Psoas muscle (tissue), 8 donors: ENCODE results near the gene SLC25A43. TPM values are rescaled to one million over a fixed set of nuclear protein-coding genes. Genes with fewer than 3 reads are reported as not detected.
A peak's percentile ranks its signal among the peaks of the same experiment; 100 is the strongest.

Source experiments
- ATAC-seq, 4 donors: fragments of 200-7000 bp; cut with Tn5 transposase; one replicate each; pipeline ENCODE4 v1.9.1; 2020; ENCODE audit warnings: moderate library complexity in 3 of 4, mild to moderate bottlenecking in 2 of 4
- DNase-seq, 2 donors: peaks; one replicate each; pipeline ENCODE4 v3.0.0-alpha.2; 2020
- H3K27ac ChIP-seq: fragments of 200-600 bp; one replicate; pipeline ENCODE4 v1.8.0; 2022
- H3K27me3 ChIP-seq, 3 donors: fragments of 200-600 bp in 1 of 3; one replicate each; pipeline versions ENCODE4 v1.6.1 to v1.8.0; 2013 to 2022; ENCODE audit warnings: low read length in 2 of 3, mild to moderate bottlenecking in 2 of 3, moderate library complexity in 1 of 3; ENCODE audit not compliant: insufficient read depth in 3 of 3
- H3K36me3 ChIP-seq, 2 donors: fragments of 200-600 bp in 1 of 2; one replicate each; pipeline versions ENCODE4 v1.6.1 to v1.8.0; 2013 to 2022; ENCODE audit warnings: low read depth in 1 of 2, mild to moderate bottlenecking in 1 of 2, moderate library complexity in 1 of 2; ENCODE audit not compliant: insufficient read depth in 1 of 2
- H3K4me1 ChIP-seq: fragments of 200-600 bp; one replicate; pipeline ENCODE4 v1.8.0; 2022
- H3K4me3 ChIP-seq: fragments of 200-600 bp; one replicate; pipeline ENCODE4 v1.8.0; 2022; ENCODE audit warnings: mild to moderate bottlenecking
- H3K9me3 ChIP-seq: fragments of 200-600 bp; one replicate; pipeline ENCODE4 v1.8.0; 2022
- CTCF ChIP-seq: fragments of 200-600 bp; IDR thresholded peaks from one replicate; pipeline ENCODE4 v1.8.0; 2022; ENCODE audit warnings: antibody characterized with exemption
- WGBS, 3 donors: extraction: QIAGEN DNeasy Blood & Tissue Kit; methylation state at CpG; one replicate each; pipeline versions ENCODE4 v1.1.6 to v1.1.7; 2013; 5-methylcytosine and 5-hydroxymethylcytosine counted together
- intact Hi-C, 2 donors: fragments of 100-400 bp; cut with DNase I; formaldehyde crosslinking; loops; one replicate each; pipeline versions ENCODE4 v1.11.0 to v1.14.2; 2022
- polyA plus RNA-seq, 3 donors: library from polyadenylated mRNA; stranded (reverse); fragments of 200-250 nt; gene quantifications; one replicate each; pipeline ENCODE4 v1.2.3, GENCODE V29; 2013
- total RNA-seq, 4 donors: library from RNA; stranded (reverse); fragmentation: NEBNext Ultra II Directional in 2 of 4; extraction: Animal tissue kit (Norgen Biotek cat#: 25700) in 2 of 4; gene quantifications; one replicate each; pipeline versions ENCODE4 v1.2.1 to v1.2.4, GENCODE V29; 2021 to 2023
- donor health status: healthy with polysubstance abuse.
- donor health status: DM: no; HTN: no; CAD: no; lungs with moderate emphysema.
- donor health status: Bipolar disorder and iron deficiency.
- donor health status: healthy.
- donor health status: DM: yes; HTN: yes; CAD: no.
- donor health status: DM: no; HTN: no; CAD: no.
- donor health status: DM: no; HTN: no; CAD: no.
- donor health status: DM: yes; HTN: yes; CAD: no.

Gene SLC25A43
- total and polyA plus RNA-seq, 7 donors: 1.1 to 2.9 (median 1.6) TPM

- no peaks in the 10 kb centered on the region for H3K9me3 ChIP-seq
- no peak overlapping the region for H3K4me3 ChIP-seq
- DNase-seq (no peak), ATAC-seq (no peak)
- TF ChIP-seq CTCF: no peak
- H3K27me3 ChIP-seq: no peaks in the 10 kb centered on the region
- 83 to 100% (median 89%) methylated on average over 1 of the region's 1 CpG for WGBS, 3 donors
- intact Hi-C loops: no loop called here
- no peak overlapping the region for H3K27ac ChIP-seq
- no peaks in the 10 kb centered on the region for H3K4me1 ChIP-seq
- H3K36me3 ChIP-seq: no peaks in the 10 kb centered on the region
Observed at GRCh38 chrX:119455264-119455663, 56.1 kb downstream of the SLC25A43 start.

- H3K4me1 ChIP-seq: no peaks in the 10 kb centered on the region
- intact Hi-C loops: no loop called here
- H3K27me3 ChIP-seq: no peaks in the 10 kb centered on the region
- no peak for TF ChIP-seq CTCF
- no peak overlapping the region for H3K27ac ChIP-seq
- DNase-seq: no peak
- H3K4me3 ChIP-seq: no peak overlapping the region
- ATAC-seq: no peak
- no peaks in the 10 kb centered on the region for H3K36me3 ChIP-seq
- no peaks in the 10 kb centered on the region for H3K9me3 ChIP-seq
- WGBS, 3 donors: 53 to 63% (median 61%) methylated on average over 4 of the region's 4 CpGs
Observed at GRCh38 chrX:119459181-119459580, 60.0 kb downstream of the SLC25A43 start.

- TF ChIP-seq CTCF: no peak
- no peaks in the 10 kb centered on the region for H3K27me3 ChIP-seq
- H3K9me3 ChIP-seq: no peaks in the 10 kb centered on the region
- H3K4me1 ChIP-seq: no peaks in the 10 kb centered on the region
- no peak overlapping the region for H3K4me3 ChIP-seq
- intact Hi-C loops: no loop called here
- no peak overlapping the region for H3K27ac ChIP-seq
- WGBS, 3 donors: 83 to 92% (median 90%) methylated on average over 3 of the region's 3 CpGs
- no peak for DNase-seq
- ATAC-seq: no peak
- H3K36me3 ChIP-seq: peaks cover 2 to 12% of the 10 kb centered on the region in 2 donors
Observed at GRCh38 chrX:119465555-119465954, 66.4 kb downstream of the SLC25A43 start.

GRCh38 chrX:119466970-119467369, 67.8 kb downstream of the SLC25A43 start:
- WGBS, 3 donors: 84 to 95% (median 87%) methylated on average over 3 of the region's 3 CpGs
- no peak overlapping the region for H3K4me3 ChIP-seq
- TF ChIP-seq CTCF: no peak
- DNase-seq (no peak), ATAC-seq (no peak)
- peaks cover 2 to 24% of the 10 kb centered on the region in 2 donors for H3K36me3 ChIP-seq
- H3K9me3 ChIP-seq: no peaks in the 10 kb centered on the region
- no peaks in the 10 kb centered on the region for H3K27me3 ChIP-seq
- no peak overlapping the region for H3K27ac ChIP-seq
- no peaks in the 10 kb centered on the region for H3K4me1 ChIP-seq
- intact Hi-C loops: no loop called here

- H3K4me3 ChIP-seq: peak overlapping the region; percentile 85
- WGBS, 3 donors: 69 to 89% (median 83%) methylated on average over 6 of the region's 6 CpGs
- intact Hi-C loops: no loop called here
Observed at GRCh38 chrX:119467433-119467832, 68.3 kb downstream of the SLC25A43 start.

More at GRCh38 chrX:119467433-119467832, 68.3 kb downstream of the SLC25A43 start:
- H3K9me3 ChIP-seq: no peaks in the 10 kb centered on the region
- H3K27me3 ChIP-seq: no peaks in the 10 kb centered on the region
- H3K36me3 ChIP-seq: peaks cover 2 to 24% of the 10 kb centered on the region in 2 donors
- DNase-seq (no peak), ATAC-seq (no peak)
- no peak for TF ChIP-seq CTCF
- H3K27ac ChIP-seq: peak overlapping the region; percentile 96
- no peaks in the 10 kb centered on the region for H3K4me1 ChIP-seq
